K562 (cell line): Measurements from ENCODE around the gene RPS6KL1.

Experiments used
- JUND ChIP-seq, 2 experiments: IDR thresholded peaks; 2 replicates in 1 of 2; 3 replicates in 1 of 2; pipeline ENCODE4 v1.6.1; 2011; ENCODE audit warnings: borderline replicate concordance in 2 of 2, low read depth in 2 of 2, low read length in 2 of 2, improper control_type of control experiment in 1 of 2, missing biosample characterization in 1 of 2, missing genetic modification characterization in 1 of 2, missing genetic modification reagents in 1 of 2
- MAZ ChIP-seq, 2 experiments: fragments of 450-650 bp in 1 of 2; sonication (generic) in 1 of 2; formaldehyde crosslinking; IDR thresholded peaks in 1 of 2; conservative IDR thresholded peaks in 1 of 2; 2 replicates each; pipeline versions ENCODE4 v1.4.0 to v1.5.0; 2020; ENCODE audit warnings: mild to moderate bottlenecking in 1 of 2, missing genetic modification reagents in 1 of 2
- PHF21A ChIP-seq: fragments of 450-650 bp; IDR thresholded peaks from 2 replicates; pipeline ENCODE4 v1.6.1; 2017; ENCODE audit warnings: low read depth, borderline replicate concordance
- SPI1 ChIP-seq: IDR thresholded peaks from 2 replicates; pipeline ENCODE4 v1.6.1; 2011; ENCODE audit warnings: low read depth, low read length, control low read depth, borderline replicate concordance
- TCF7L2 ChIP-seq: fragments of 150-350 bp; IDR thresholded peaks from 2 replicates; pipeline ENCODE4 v1.6.1; 2016; ENCODE audit warnings: low read depth, mild to moderate bottlenecking, low read length, moderate library complexity
- TF ChIP-seq, protein P1 (sequence below), 3 experiments: IDR thresholded peaks in 2 of 3; conservative IDR thresholded peaks in 1 of 3; 2 replicates each; pipeline ENCODE4 v1.5.1; 2011 to 2012; ENCODE audit warnings: low read length in 3 of 3, mild to moderate bottlenecking in 3 of 3, control low read depth in 2 of 3, improper control_type of control experiment in 1 of 3, inconsistent platforms in 1 of 3, low read depth in 1 of 3, mixed read lengths in 1 of 3, moderate library complexity in 1 of 3; ENCODE audit not compliant: insufficient read depth in 2 of 3
- TF ChIP-seq, protein P2 (sequence below): sonication (generic); formaldehyde crosslinking; IDR thresholded peaks from 2 replicates; pipeline ENCODE4 v1.8.1; 2023; ENCODE audit warnings: mild to moderate bottlenecking, missing genetic modification reagents

DNA sequence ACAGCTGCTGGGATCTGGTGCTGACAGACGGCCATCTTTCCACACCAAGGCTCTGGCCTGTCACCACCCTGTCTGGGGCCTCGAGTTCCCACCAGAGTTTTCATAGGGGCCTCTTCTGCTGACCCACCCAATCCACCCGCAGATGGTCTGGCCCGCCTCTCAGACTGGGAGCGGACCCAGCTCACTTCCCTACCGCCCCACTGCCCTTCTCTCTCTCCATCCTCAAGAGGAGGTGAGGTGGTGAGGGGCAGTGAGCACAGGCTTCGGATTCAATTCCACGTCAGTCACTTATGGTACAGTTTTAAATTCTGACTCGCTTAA is 12.3 kb upstream of the RPS6KL1 start:
- TF ChIP-seq SPI1, result no peak
- no peak for TF ChIP-seq JUND (IDR thresholded peaks at IDR 0.05; ENCODE audit: borderline replicate concordance, low read depth, low read length)
- no peak for TF ChIP-seq JUND (tag; IDR thresholded peaks at IDR 0.05; ENCODE audit: borderline replicate concordance, low read depth, low read length)
- TF ChIP-seq, protein P1, sequence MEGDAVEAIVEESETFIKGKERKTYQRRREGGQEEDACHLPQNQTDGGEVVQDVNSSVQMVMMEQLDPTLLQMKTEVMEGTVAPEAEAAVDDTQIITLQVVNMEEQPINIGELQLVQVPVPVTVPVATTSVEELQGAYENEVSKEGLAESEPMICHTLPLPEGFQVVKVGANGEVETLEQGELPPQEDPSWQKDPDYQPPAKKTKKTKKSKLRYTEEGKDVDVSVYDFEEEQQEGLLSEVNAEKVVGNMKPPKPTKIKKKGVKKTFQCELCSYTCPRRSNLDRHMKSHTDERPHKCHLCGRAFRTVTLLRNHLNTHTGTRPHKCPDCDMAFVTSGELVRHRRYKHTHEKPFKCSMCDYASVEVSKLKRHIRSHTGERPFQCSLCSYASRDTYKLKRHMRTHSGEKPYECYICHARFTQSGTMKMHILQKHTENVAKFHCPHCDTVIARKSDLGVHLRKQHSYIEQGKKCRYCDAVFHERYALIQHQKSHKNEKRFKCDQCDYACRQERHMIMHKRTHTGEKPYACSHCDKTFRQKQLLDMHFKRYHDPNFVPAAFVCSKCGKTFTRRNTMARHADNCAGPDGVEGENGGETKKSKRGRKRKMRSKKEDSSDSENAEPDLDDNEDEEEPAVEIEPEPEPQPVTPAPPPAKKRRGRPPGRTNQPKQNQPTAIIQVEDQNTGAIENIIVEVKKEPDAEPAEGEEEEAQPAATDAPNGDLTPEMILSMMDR (IDR thresholded peaks at IDR 0.05 in 2 of 3, conservative IDR thresholded peaks at IDR 0.05 in 1 of 3; ENCODE audit: insufficient read depth in 2 of 3, low read depth in 1 of 3, low read length in 3 of 3), result no peak
- TF ChIP-seq PHF21A, result no peak
- TF ChIP-seq TCF7L2, result no peak
- TF ChIP-seq, protein P2, sequence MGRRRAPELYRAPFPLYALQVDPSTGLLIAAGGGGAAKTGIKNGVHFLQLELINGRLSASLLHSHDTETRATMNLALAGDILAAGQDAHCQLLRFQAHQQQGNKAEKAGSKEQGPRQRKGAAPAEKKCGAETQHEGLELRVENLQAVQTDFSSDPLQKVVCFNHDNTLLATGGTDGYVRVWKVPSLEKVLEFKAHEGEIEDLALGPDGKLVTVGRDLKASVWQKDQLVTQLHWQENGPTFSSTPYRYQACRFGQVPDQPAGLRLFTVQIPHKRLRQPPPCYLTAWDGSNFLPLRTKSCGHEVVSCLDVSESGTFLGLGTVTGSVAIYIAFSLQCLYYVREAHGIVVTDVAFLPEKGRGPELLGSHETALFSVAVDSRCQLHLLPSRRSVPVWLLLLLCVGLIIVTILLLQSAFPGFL, result no peak
- TF ChIP-seq MAZ (CRISPR knock-in tag; conservative IDR thresholded peaks at IDR 0.05 in 1 of 2, IDR thresholded peaks at IDR 0.05 in 1 of 2), result no peak
